Posterior vena cava (tissue), 2 donors: ENCODE data around the gene ZNF672. TPM values are rescaled to one million over a fixed set of nuclear protein-coding genes. Genes with fewer than 3 reads are reported as not detected.

Experiments used
- DNase-seq: peaks from one replicate; pipeline ENCODE4 v3.0.0-alpha.2; 2020; ENCODE audit warnings: low spot score
- intact Hi-C, 2 donors: fragments of 100-400 bp; cut with DNase I; formaldehyde crosslinking; loops; one replicate each; pipeline versions ENCODE4 v1.14.1 to v1.14.2; 2022 to 2023
- total RNA-seq, 2 donors: library from RNA; stranded (reverse); fragmentation: NEBNext Ultra II Directional; extraction: Animal tissue kit (Norgen Biotek cat#: 25700); gene quantifications; one replicate each; pipeline ENCODE4 v1.2.1, GENCODE V29; 2021
- donor health status: DM: yes; HTN: yes; CAD: no.
- donor health status: DM: yes; HTN: yes; CAD: no.

ZNF672 gene
- total RNA-seq, 2 donors from 2014 or later, result 17.6 to 23.4 TPM

- DNase-seq, result no peak
- intact Hi-C loops, result no loop called here
These were observed 26.2 kb upstream of the ZNF672 start for GRCh38 chr1:248811514-248812490.

DNA sequence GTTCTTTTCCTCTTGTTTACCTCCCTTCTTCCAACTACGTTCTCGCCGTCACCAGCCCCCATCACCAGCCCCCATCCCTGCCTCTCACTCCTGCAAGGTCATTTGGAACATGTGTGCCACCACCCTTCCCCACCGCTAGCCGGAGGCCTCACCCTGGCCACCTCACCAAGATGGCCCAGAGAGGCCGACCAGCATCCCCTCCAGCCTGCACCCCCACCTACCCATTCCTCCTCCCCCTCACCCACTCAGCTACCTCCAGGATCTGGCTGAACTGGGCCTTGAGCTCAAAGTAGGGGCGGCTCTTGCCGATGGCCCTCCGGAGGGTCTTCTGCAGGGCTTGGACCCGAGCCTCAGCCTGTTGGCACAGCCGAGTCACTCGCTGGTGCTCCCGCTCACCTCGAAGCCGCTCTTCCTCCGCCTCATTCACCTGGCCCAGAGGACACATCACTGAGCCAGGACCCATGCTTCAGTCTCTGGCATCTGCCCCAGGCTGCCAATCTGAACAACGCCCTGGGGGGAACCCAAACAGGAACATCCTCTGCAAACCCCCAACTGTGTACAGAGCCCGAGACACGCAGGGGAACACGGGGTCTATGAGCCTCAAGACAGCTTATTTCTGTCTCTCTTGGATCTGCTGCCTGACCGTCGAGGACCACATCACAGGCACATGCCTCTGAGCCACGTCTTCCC lies 25.1 kb upstream of the ZNF672 start:
- intact Hi-C loops, result no loop called here
- DNase-seq, result no peak

DNA sequence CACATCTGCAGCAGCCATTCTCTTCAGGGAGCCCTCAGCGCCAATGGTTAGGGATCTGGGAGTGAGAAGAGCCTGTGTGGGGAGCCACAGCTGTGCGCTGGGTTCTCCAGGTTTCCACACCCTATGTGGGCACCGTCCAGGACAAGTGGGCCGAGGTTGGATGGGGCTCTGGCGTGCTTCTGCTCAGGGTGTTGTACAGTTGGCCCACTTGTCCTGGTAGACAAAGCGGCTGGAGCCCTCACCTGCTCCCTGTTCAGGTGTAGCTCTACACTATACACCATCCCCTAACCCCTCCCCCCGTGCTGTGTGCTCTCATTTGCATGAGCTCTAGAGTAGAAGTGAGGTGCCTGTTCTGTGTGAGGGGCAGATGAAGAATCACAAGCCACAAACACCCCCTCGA lies 24.5 kb upstream of the ZNF672 start:
- intact Hi-C loops, result no loop called here
- DNase-seq, result no peak

DNA sequence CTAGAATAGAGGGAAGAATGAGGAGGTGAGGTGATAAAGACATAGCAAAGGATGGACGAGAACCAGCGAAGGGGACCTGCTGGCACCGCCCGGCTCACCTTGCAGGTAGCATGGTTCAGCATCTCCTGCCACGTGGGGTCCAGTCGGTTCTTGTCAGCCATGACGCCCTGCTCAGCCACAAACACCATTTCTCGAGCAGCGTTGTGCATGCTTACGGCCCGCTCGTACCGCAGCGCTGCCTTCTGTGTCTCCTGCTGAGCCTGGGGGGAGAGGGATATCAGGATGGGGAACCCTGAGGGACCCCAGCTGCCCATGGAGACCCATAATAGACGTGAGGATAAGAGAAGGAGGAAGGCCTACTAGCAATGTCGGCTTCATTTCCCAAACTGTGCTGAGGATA lies 23.7 kb upstream of the ZNF672 start:
- intact Hi-C loops, result no loop called here
- DNase-seq, result no peak

GRCh38 chr1:248815407-248816034 lies 22.5 kb upstream of the ZNF672 start:
- intact Hi-C loops, result no loop called here
- DNase-seq, result no peak

DNA sequence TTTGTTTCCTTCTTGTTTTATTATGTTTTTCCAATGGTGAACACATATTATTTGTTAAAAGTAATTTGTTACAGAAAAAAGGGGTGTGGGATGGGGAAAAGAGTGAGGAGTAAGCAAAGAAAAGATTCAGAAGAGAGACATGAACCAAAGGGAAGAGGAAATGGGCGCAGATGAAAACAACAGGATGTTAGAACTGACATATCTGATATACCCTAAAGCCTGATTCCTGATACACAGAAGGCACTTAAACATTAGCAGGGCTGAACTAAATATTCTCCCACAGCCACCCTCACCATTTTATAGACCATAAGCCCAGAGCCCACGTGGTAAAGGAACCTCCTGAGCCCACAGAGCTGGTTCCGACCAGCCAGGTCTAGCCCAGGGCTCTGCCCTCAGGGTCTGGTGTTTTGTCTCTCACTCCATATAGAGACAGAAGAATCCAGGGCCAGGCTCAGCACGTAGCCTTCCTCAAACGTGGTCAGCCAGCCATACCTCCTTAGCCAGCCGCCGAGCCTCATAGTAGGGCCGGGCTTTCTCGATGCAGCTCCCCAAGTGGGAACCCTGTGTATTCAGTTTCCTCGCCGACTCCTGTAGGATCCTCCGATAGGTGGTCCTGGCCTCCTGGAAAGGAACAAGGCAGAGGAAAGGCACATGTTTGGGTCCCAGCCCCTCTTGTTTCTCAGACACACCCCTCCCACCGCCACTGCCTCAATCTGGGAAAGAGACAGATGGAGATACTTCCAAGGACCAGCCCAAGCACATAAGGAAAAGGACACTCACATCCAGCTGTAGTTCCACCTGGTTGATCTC lies 21.8 kb upstream of the ZNF672 start:
- intact Hi-C loops, result no loop called here
- no peak for DNase-seq

DNA sequence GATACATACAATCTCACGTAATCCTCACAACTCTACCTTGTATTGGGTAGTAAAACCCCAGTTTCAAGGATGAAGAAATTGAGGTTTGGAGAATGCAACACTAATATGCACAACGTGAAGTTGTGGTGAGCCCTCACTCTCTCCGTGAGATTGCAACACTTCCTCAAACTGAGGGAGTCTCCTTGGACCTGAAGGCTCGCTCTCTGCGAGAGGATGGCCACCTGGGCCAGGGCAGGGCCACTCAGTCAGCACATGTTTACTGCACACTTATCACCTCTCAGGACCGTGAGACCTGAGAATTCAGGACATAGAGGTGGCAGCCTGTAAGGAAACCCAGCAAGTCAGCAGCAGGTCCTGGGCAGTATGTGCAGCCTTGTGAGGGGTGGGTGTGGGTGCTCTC lies 21.0 kb upstream of the ZNF672 start:
- intact Hi-C loops, result no loop called here
- DNase-seq, result no peak

DNA sequence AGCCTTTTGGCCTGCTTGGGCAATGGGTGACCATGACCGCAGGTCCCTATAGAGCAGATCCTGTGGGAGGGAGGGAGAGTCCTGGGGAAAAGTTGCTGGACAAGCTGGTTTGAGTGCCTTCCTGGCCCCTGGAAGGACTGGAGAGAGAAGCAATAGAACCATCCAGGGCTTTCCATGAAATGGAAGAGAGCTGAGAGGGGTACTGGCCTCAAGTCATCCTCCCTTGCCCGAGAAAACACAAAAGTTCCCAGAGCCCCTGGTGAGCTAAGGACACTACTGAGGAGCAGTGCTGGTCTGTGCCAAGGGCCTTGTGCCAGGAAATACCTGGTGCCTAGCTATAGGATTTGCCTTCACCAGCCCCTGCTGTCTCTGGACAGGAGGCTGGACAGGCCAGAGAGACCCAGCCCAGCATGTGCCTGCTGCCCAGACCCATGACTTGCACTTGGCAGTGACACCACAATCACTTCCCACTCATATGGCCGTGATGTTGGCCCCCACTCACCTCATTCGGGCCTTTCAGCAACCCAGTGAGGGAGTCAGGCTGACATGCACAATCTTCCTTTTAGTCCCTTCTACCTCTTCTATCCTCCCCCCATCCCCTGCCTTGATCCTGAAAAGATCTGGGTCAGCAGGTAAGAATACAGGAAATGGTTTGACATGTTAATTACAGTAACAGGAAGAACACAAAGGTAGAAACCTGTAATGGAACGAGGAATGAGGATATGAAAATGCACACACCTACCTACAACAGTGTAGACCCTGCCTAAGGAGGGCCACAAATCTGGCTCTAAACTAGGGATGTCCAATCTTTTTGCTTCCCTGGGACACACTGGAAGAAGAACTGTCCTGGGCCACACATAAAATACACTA lies 19.3 kb upstream of the ZNF672 start:
- DNase-seq, result no peak
- intact Hi-C loops, result no loop called here

- no peak for DNase-seq
- intact Hi-C loops, result no loop called here
These were observed 17.9 kb upstream of the ZNF672 start for GRCh38 chr1:248820041-248820585.

DNA sequence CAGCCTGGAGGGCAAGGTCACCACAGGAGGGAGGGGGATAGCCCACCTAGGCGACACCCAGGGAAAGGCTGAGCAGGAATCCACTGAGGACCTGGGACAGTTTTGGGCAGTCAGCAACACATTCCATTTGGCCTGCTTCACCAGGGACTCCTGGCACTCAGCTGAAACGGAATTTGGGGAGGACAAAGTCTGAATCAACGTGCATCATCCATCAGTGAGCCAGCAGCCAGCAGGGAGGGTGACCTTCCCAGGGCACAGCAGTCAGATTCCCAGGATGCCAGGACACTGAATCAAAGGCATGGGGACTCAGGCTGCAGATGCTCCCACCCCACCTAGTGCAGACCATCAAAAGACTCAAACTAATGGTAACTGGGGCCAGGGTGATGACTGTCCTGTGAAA lies 16.9 kb upstream of the ZNF672 start:
- intact Hi-C loops, result no loop called here
- DNase-seq, result no peak

- intact Hi-C loops, result no loop called here
- DNase-seq, result no peak
These were observed 16.4 kb upstream of the ZNF672 start for GRCh38 chr1:248821641-248822040.

DNA sequence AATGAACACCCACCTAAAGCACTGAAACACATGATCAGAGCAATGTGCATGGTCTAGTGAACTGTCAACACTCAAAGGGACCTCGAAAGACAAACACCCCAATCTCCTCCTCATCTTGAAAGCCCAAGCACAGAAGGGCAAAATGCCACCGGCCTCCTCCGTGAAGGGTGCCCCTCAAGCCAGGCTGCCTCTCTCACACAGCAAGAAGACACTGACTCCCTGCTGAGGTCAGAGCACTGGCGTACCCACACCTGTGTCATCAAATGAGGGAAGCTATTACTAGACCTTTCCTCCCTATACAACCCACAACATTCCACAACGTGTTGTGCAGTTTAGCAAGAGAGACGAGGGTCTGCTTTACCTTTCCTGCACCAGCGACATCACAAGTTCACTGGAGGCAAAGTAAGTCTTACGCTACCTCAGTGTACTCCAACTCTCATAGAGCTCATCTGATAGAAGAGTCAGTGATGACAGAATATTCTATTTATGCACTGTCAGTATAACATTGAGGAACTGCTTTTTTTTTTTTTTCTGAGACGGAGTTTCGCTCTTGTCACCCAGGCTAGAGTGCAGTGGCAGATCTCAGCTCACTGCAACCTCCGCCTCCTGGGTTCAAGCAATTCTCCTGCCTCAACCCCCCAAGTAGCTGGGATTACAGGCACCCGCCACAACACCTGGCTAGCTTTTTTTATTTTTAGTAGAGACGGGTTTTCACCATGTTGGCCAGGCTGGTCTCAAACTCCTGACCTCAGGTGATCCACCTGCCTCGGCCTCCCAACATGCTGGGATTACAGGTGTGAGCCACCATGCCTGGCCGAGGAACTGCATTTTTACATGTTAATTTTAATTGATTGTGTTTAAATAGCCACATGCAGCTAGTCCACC lies 15.6 kb upstream of the ZNF672 start:
- no peak for DNase-seq
- intact Hi-C loops, result no loop called here

GRCh38 chr1:248823517-248824001 lies 14.5 kb upstream of the ZNF672 start:
- intact Hi-C loops, result no loop called here
- DNase-seq, result no peak

- intact Hi-C loops, result no loop called here
- DNase-seq, result no peak
These were observed 13.7 kb upstream of the ZNF672 start for GRCh38 chr1:248824301-248824700.

DNA sequence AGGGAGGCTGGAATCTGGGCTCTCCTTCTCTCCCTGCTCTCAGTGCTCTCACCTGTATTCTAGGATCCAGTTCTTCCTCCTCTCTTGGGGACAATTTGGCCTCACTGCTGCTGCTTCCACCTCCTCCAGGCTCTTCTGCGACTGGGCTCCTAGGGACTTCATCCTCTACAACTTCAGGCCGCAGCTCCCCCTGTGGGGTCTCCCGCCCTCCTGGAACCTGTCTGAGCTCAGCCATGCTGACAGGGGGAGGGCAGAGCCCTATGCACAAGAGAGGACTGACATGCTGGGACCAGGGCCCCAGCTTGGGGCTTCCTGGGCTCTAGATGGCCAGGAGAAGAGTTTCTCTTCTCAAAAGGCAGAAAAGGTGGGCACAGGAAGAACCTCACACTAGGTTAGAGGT lies 13.3 kb upstream of the ZNF672 start:
- intact Hi-C loops, result no loop called here
- no peak for DNase-seq

- DNase-seq, result no peak
- intact Hi-C loops, result no loop called here
These were observed 12.9 kb upstream of the ZNF672 start for GRCh38 chr1:248825136-248825535.

DNA sequence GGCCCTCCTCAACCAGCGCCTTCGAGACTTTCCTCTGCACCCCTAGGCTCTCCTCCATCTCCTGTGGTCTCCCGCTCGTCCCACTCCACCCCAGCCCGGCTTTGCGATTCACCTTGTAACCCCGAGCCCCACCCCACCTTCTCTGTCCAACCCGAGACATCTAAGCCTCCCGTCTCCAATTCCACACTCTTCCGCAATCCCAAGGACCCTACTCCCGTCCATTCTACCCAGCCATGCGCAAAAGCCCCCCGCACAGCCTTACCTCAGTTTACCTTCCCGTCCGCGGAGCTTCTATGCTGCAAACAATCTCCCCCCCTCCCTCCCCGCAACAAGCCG lies 12.5 kb upstream of the ZNF672 start:
- intact Hi-C loops, result no loop called here
- DNase-seq, result no peak
